ENCODE results near the gene RNF6. TPM values are rescaled to one million over a fixed set of nuclear protein-coding genes. Genes with fewer than 3 reads are reported as not detected.
A peak's percentile ranks its signal among the peaks of the same experiment; 100 is the strongest.

RNF6 gene
- total and polyA plus RNA-seq, 4 donors = 14.7 to 32.5 (median 24.7) TPM

GRCh38 chr13:26255115-26255514 lies 33.0 kb upstream of the RNF6 start:
- peak overlapping the region in 1 of 2 donors; percentile 76 for H3K27ac ChIP-seq (ENCODE audit: low read depth in 1 of 2, low read length in 1 of 2)
- no peak overlapping the region for H3K4me3 ChIP-seq
- 0 to 2% methylated on average over 7 of the region's 7 CpGs for WGBS, 2 donors
- TF ChIP-seq CTCF (IDR thresholded peaks at IDR 0.05; ENCODE audit: control extremely low read depth, extremely low read depth) = no peak
- H3K9ac ChIP-seq (ENCODE audit: insufficient read depth in 1 of 2, low read length in 2 of 2) = peak overlapping the region; percentile 29 to 56
- no peak for DNase-seq
- no peaks in the 10 kb centered on the region for H3K27me3 ChIP-seq (ENCODE audit: control insufficient read depth in 3 of 3, insufficient read depth in 3 of 3, low read length in 2 of 3)
- no peaks in the 10 kb centered on the region for H3K36me3 ChIP-seq (ENCODE audit: control insufficient read depth in 4 of 4, insufficient read depth in 4 of 4, low read length in 4 of 4)
- H3K9me3 ChIP-seq (ENCODE audit: control insufficient read depth in 4 of 4, insufficient read depth in 3 of 4, low read length in 3 of 4) = no peaks in the 10 kb centered on the region
- ATAC-seq (ENCODE audit: insufficient read depth, low FRiP score) = no peak
- peaks cover 0 to 17% (median 5%) of the 10 kb centered on the region in 5 donors for H3K4me1 ChIP-seq (ENCODE audit: control insufficient read depth in 5 of 5, insufficient read depth in 5 of 5, low read length in 5 of 5)

GRCh38 chr13:26254583-26255111 lies 32.5 kb upstream of the RNF6 start:
- 0 to 1% methylated on average over 32 to 35 of the region's 35 CpGs for WGBS, 2 donors
- Histone ChIP-seq H3K36me3 (ENCODE audit: control insufficient read depth in 4 of 4, insufficient read depth in 4 of 4, low read length in 4 of 4) (no peaks in the 10 kb centered on the region), H3K27ac (ENCODE audit: low read depth in 1 of 2, low read length in 1 of 2) (peak overlapping the region; percentile 87 to 96), H3K27me3 (ENCODE audit: control insufficient read depth in 3 of 3, insufficient read depth in 3 of 3, low read length in 2 of 3) (peaks cover 0 to 2% (median 0%) of the 10 kb centered on the region in 3 donors), H3K9ac (ENCODE audit: insufficient read depth in 1 of 2, low read length in 2 of 2) (peak overlapping the region; percentile 29 to 56), H3K4me1 (ENCODE audit: control insufficient read depth in 5 of 5, insufficient read depth in 5 of 5, low read length in 5 of 5) (peaks cover 0 to 17% (median 5%) of the 10 kb centered on the region in 5 donors), H3K9me3 (ENCODE audit: control insufficient read depth in 4 of 4, insufficient read depth in 3 of 4, low read length in 3 of 4) (no peaks in the 10 kb centered on the region), H3K4me3 (peak overlapping the region; percentile 96)
- ATAC-seq (ENCODE audit: insufficient read depth, low FRiP score) (peak; percentile 61), DNase-seq (peak; percentile 31 to 42 (median 37))
- no peak for TF ChIP-seq CTCF (IDR thresholded peaks at IDR 0.05; ENCODE audit: control extremely low read depth, extremely low read depth)

DNA sequence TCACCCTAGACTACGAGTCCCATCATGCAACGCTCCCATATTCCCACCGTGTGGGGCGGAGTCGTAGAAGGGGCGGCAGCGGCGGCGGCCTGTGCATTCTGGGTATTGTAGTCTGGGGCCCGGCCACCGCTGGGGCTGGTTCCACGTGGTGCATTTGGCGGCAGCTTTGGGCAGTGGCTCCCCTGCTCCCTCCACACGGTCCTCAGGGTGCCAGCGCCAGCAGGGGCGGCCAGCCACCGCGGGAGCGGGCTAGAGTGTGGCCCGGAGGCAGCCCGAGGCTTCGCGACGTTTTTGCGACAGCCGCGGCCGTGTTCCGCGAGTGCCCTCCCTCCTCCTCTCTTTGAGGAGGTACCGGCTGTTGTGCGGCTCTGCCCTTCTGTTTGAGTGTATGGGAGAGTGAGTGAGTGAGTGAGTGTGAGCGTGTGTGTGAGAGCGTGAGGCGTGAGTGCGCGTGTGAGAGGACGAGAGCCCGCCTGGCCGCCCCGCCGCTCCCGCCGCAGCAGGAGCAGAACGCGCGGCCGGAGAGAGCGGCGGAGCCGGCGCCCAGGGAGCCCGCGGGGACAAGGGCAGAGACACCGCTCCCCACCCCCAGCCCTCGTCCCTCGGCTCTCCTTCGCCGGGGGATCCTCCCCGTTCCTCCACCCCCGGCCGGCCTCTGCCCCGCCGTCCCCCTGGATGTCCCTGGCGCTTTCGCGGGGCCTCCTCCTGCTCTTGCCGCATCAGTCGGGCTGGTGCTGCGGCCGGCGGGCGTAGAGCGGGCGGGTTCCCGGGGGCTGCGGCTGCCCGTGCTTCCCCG lies 31.9 kb upstream of the RNF6 start, which contains the start of gene CDK8:
Gene CDK8 (plus strand): TSS at position 343 of the 796 bp plus-strand sequence. CDS start 513 bp downstream, outside the sequence.
- Histone ChIP-seq H3K9ac (ENCODE audit: insufficient read depth in 1 of 2, low read length in 2 of 2) (peak within 1 kb of the TSS; percentile 29 to 56), H3K36me3 (ENCODE audit: control insufficient read depth in 4 of 4, insufficient read depth in 4 of 4, low read length in 4 of 4) (no peaks in the 10 kb centered on the region), H3K27ac (ENCODE audit: low read depth in 1 of 2, low read length in 1 of 2) (peak within 1 kb of the TSS; percentile 87 to 96), H3K27me3 (ENCODE audit: control insufficient read depth in 3 of 3, insufficient read depth in 3 of 3, low read length in 2 of 3) (peaks cover 0 to 4% (median 0%) of the 10 kb centered on the region in 3 donors), H3K4me1 (ENCODE audit: control insufficient read depth in 5 of 5, insufficient read depth in 5 of 5, low read length in 5 of 5) (peaks cover 0 to 17% (median 5%) of the 10 kb centered on the region in 5 donors), H3K4me3 (peak within 1 kb of the TSS; percentile 96), H3K9me3 (ENCODE audit: control insufficient read depth in 4 of 4, insufficient read depth in 3 of 4, low read length in 3 of 4) (no peaks in the 10 kb centered on the region)
- ATAC-seq (ENCODE audit: insufficient read depth, low FRiP score) (peak; percentile 96), DNase-seq (peak; percentile 92 to 96 (median 94))
- TF ChIP-seq CTCF (IDR thresholded peaks at IDR 0.05; ENCODE audit: control extremely low read depth, extremely low read depth) = no peak
- WGBS, 2 donors = 0% methylated on average over 48 to 79 of the region's 79 CpGs
